Neural progenitor cell (in vitro differentiated cells): ENCODE data around the gene SWAP70. TPM values are rescaled to one million over a fixed set of nuclear protein-coding genes. Genes with fewer than 3 reads are reported as not detected.

Experiments
- DNase-seq: peaks from one replicate; pipeline ENCODE4 v3.0.0-alpha.2; 2016; ENCODE audit warnings: low spot score
- H2AFZ ChIP-seq: fragments of 200-600 bp; sonication (generic); replicated peaks from 2 replicates; pipeline ENCODE4 v1.6.1; 2016; ENCODE audit warnings: antibody characterized with exemption
- H3F3A ChIP-seq: fragments of 200-600 bp; sonication (generic); 2 replicates; pipeline ENCODE4 v1.6.1; 2016; ENCODE audit warnings: antibody characterized with exemption, low read depth
- H3K27ac ChIP-seq: fragments of 200-600 bp; sonication (generic); 2 replicates; pipeline ENCODE4 v1.5.1; 2016; ENCODE audit warnings: mild to moderate bottlenecking
- H3K27me3 ChIP-seq: fragments of 200-600 bp; sonication (generic); 2 replicates; pipeline ENCODE4 v1.6.1; 2016; ENCODE audit warnings: mild to moderate bottlenecking, moderate library complexity
- H3K36me3 ChIP-seq: fragments of 200-600 bp; sonication (generic); 2 replicates; pipeline ENCODE4 v1.5.1; 2016
- H3K4me1 ChIP-seq: fragments of 200-600 bp; sonication (generic); 2 replicates; pipeline ENCODE4 v1.6.1; 2016; ENCODE audit warnings: mixed run types
- H3K4me2 ChIP-seq: fragments of 200-600 bp; sonication (generic); 2 replicates; pipeline ENCODE4 v1.6.1; 2016
- H3K4me3 ChIP-seq: fragments of 200-600 bp; sonication (generic); 2 replicates; pipeline ENCODE4 v1.5.1; 2016
- H3K79me2 ChIP-seq: fragments of 200-600 bp; sonication (generic); 2 replicates; pipeline ENCODE4 v1.6.1; 2016; ENCODE audit warnings: low read depth
- H3K9ac ChIP-seq: fragments of 200-600 bp; sonication (generic); 2 replicates; pipeline ENCODE4 v1.6.1; 2016
- H3K9me3 ChIP-seq: fragments of 200-600 bp; sonication (generic); 2 replicates; pipeline ENCODE4 v1.5.1; 2016; ENCODE audit warnings: low read depth
- H4K20me1 ChIP-seq: fragments of 200-600 bp; sonication (generic); 2 replicates; pipeline ENCODE4 v1.6.1; 2016; ENCODE audit warnings: low read depth
- H3K27ac Mint-ChIP-seq: 3 replicates; pipeline ENCODE4 v1.8.0; 2021; ENCODE audit warnings: mixed read lengths
- H3K27me3 Mint-ChIP-seq: 2 replicates; pipeline ENCODE4 v1.8.0; 2022; ENCODE audit warnings: low read depth, mild to moderate bottlenecking, inconsistent platforms, moderate library complexity, mixed read lengths; ENCODE audit not compliant: insufficient read depth
- H3K36me3 Mint-ChIP-seq: 3 replicates; pipeline ENCODE4 v1.8.0; 2021; ENCODE audit warnings: mixed read lengths
- H3K4me1 Mint-ChIP-seq: 3 replicates; pipeline ENCODE4 v1.8.0; 2021; ENCODE audit warnings: mixed read lengths
- H3K4me3 Mint-ChIP-seq: 3 replicates; pipeline ENCODE4 v1.8.0; 2021; ENCODE audit warnings: mild to moderate bottlenecking, moderate library complexity, mixed read lengths
- H3K9me3 Mint-ChIP-seq: 3 replicates; pipeline ENCODE4 v1.8.0; 2020; ENCODE audit warnings: mixed read lengths
- EZH2 ChIP-seq: fragments of 200-600 bp; sonication (generic); IDR thresholded peaks from 2 replicates; pipeline ENCODE4 v1.6.1; 2017; ENCODE audit warnings: antibody characterized with exemption, mild to moderate bottlenecking, moderate library complexity
- EZH2phosphoT487 ChIP-seq: fragments of 200-600 bp; sonication (generic); IDR thresholded peaks from 2 replicates; pipeline ENCODE4 v1.6.1; 2017; ENCODE audit warnings: antibody characterized with exemption
- total RNA-seq: library from RNA; depleted of rRNA; stranded (reverse); fragments of >200 nt; gene quantifications from 2 replicates; pipeline ENCODE4 v1.2.3, GENCODE V29; 2015; ENCODE audit warnings: low replicate concordance
- TF ChIP-seq, protein P1 (sequence below): fragments of 200-600 bp; sonication (generic); IDR thresholded peaks from 2 replicates; pipeline ENCODE4 v1.5.1; 2017; ENCODE audit warnings: antibody characterized with exemption, mild to moderate bottlenecking

SWAP70 gene
- total RNA-seq, 1 donor from 2014 or later, result 25.5 TPM

DNA sequence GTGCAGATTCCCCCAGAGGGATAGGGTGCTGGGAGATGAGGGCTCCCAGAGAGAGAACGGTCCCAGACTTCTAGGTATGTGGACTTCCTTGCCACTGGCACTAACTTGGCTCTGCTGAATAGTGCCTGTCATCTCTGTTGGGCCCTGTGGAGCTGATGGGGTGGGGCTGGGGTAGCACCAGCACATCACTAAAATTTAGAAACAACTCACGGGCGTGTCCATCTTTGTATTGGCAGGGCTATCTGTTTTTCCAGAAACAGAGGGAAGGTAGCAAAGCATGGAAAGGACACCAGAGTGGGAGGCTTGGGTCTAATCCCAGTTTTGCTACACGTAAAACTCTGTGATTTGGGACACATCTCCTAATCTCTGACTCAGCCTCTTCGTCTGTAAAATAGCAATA, 25.8 kb downstream of the SWAP70 start:
- Mint-ChIP-seq H3K27ac (no peak overlapping the region), H3K36me3 (peaks cover 9% of the 10 kb centered on the region), H3K9me3 (no peaks in the 10 kb centered on the region), H3K4me3 (no peak overlapping the region), H3K4me1 (no peaks in the 10 kb centered on the region), H3K27me3 (no peaks in the 10 kb centered on the region)
- Histone ChIP-seq H3K9ac (no peak overlapping the region), H3K9me3 (no peaks in the 10 kb centered on the region), H3K4me2 (peak overlapping the region; percentile 42), H3F3A (peaks cover 27% of the 10 kb centered on the region), H3K27ac (peak overlapping the region; percentile 31), H3K36me3 (no peaks in the 10 kb centered on the region), H4K20me1 (peaks cover 21% of the 10 kb centered on the region), H3K4me1 (peaks cover 33% of the 10 kb centered on the region), H3K79me2 (peaks cover 62% of the 10 kb centered on the region), H3K4me3 (no peak overlapping the region), H3K27me3 (no peaks in the 10 kb centered on the region), H2AFZ (no peak overlapping the region)
- DNase-seq, result peak; percentile 18
- TF ChIP-seq EZH2phosphoT487 (no peak), EZH2 (no peak)
- TF ChIP-seq, protein P1, sequence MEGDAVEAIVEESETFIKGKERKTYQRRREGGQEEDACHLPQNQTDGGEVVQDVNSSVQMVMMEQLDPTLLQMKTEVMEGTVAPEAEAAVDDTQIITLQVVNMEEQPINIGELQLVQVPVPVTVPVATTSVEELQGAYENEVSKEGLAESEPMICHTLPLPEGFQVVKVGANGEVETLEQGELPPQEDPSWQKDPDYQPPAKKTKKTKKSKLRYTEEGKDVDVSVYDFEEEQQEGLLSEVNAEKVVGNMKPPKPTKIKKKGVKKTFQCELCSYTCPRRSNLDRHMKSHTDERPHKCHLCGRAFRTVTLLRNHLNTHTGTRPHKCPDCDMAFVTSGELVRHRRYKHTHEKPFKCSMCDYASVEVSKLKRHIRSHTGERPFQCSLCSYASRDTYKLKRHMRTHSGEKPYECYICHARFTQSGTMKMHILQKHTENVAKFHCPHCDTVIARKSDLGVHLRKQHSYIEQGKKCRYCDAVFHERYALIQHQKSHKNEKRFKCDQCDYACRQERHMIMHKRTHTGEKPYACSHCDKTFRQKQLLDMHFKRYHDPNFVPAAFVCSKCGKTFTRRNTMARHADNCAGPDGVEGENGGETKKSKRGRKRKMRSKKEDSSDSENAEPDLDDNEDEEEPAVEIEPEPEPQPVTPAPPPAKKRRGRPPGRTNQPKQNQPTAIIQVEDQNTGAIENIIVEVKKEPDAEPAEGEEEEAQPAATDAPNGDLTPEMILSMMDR, result no peak

DNA sequence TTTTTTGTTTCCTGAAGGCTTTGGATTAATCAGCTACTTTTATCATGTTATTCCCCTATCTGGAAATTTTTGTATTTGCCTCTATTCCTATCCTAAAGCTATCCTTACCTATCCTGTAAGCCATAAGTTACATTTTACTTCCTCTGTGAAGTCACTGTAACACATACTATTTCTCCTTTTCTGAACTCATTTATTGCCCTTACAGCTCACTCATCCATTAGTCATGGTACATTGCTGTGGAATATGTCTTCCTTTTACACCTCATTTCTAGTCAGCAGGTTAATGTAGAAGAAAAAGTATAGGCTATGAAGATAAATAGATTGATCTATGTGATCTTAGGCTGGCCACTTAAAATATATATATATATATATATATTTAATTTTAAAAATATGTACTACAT, 28.0 kb downstream of the SWAP70 start:
- Histone ChIP-seq H3K27ac (no peak overlapping the region), H3K4me1 (peaks cover 33% of the 10 kb centered on the region), H2AFZ (no peak overlapping the region), H3K9me3 (no peaks in the 10 kb centered on the region), H3K4me2 (no peak overlapping the region), H3K9ac (no peak overlapping the region), H4K20me1 (peaks cover 18% of the 10 kb centered on the region), H3K27me3 (no peaks in the 10 kb centered on the region), H3F3A (peaks cover 27% of the 10 kb centered on the region), H3K4me3 (no peak overlapping the region), H3K36me3 (peaks cover 15% of the 10 kb centered on the region), H3K79me2 (peaks cover 48% of the 10 kb centered on the region)
- no peaks in the 10 kb centered on the region for H3K27me3 Mint-ChIP-seq
- no peak overlapping the region for H3K4me3 Mint-ChIP-seq
- TF ChIP-seq EZH2phosphoT487 (no peak), EZH2 (no peak)
- TF ChIP-seq, protein P1, result no peak
- peaks cover 18% of the 10 kb centered on the region for H3K36me3 Mint-ChIP-seq
- H3K4me1 Mint-ChIP-seq, result no peaks in the 10 kb centered on the region
- H3K27ac Mint-ChIP-seq, result no peak overlapping the region
- no peaks in the 10 kb centered on the region for H3K9me3 Mint-ChIP-seq
- DNase-seq, result no peak

DNA sequence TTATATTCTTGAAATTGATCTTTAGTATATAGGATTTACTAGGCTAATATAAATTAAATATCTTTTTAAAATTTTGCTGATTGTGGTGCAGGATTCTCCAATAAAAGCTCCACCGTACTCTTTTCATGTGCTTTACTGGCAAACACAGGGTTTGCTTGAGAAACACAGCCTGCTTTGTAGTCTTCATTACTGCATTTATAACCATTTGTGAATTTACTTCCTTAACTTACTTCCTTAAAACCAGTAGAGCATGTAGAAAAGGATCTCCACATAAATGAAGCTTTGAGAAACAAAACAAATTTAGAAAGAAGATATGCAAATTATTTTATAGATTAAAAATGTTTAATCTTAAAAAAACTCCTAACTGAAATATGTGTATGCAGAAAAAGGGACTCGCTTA, 28.8 kb downstream of the SWAP70 start:
- no peak overlapping the region for H2AFZ ChIP-seq
- peaks cover 23% of the 10 kb centered on the region for H3F3A ChIP-seq
- H3K4me3 ChIP-seq, result no peak overlapping the region
- H3K9me3 ChIP-seq, result no peaks in the 10 kb centered on the region
- peak overlapping the region; percentile 8 for H3K27ac ChIP-seq
- TF ChIP-seq EZH2 (no peak), EZH2phosphoT487 (no peak)
- TF ChIP-seq, protein P1, result no peak
- H3K4me1 ChIP-seq, result peaks cover 33% of the 10 kb centered on the region
- H4K20me1 ChIP-seq, result peaks cover 15% of the 10 kb centered on the region
- no peak for DNase-seq
- H3K4me3 Mint-ChIP-seq, result no peak overlapping the region
- no peak overlapping the region for H3K4me2 ChIP-seq
- no peaks in the 10 kb centered on the region for H3K27me3 ChIP-seq
- H3K9ac ChIP-seq, result no peak overlapping the region
- peaks cover 18% of the 10 kb centered on the region for H3K36me3 Mint-ChIP-seq
- no peaks in the 10 kb centered on the region for H3K4me1 Mint-ChIP-seq
- H3K27ac Mint-ChIP-seq, result no peak overlapping the region
- peaks cover 15% of the 10 kb centered on the region for H3K36me3 ChIP-seq
- H3K27me3 Mint-ChIP-seq, result no peaks in the 10 kb centered on the region
- peaks cover 43% of the 10 kb centered on the region for H3K79me2 ChIP-seq
- no peaks in the 10 kb centered on the region for H3K9me3 Mint-ChIP-seq
